Measurements from ENCODE around the gene FMN1.

The FMN1 gene

DNA sequence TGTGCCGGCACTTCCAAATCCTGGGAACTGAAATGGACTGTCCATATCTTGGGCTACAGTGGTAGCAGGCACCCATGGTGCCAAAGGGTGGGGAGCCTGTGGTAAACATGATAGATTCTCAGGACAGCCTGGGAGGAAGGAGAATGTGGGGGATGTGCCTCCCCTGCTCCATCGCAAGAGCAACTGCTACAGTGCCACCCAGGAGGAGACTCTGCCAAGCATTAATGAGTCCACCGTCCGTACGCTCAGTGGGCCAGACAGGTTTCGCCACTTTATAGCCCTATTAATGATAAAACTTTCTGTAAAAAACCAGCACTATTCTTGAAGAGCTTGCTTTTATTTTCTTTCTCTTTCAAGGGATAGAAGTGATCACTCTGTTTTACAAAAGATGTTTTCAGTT lies 75.2 kb downstream of the FMN1 start:
- no peak for DNase-seq

- DNase-seq = no peak
Observed at GRCh38 chr15:33116198-33116597, 78.3 kb downstream of the FMN1 start.

DNA sequence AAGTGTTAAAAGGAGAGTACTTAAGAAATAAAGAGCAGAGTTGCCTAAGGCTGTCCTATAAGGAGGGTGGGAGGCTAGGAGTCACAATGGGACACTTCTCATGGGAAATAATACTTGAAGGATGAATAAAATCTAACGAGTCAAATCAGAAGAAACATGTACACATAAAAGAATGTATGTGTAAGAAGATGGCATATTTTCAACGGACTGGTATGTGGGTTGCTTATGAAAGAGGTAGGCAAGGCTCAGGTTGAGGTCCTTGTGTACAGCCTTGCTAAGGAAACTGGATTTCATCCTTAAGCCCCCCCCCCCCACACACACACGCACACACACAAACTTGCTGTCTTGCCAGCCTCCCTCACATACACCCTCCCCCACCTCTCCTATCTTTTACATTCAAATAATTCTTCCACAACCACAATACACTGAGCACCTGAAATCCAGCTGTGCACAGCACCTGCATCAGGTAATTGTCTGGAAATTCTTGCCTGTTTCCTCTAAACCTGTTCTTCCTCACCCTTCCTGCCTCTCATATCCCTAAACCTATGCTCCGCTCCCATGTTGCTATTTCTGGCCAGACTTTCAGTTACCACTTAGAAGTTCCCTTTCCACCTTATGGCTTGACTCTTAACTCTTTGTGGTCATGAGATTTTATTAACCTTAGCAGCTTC lies 79.2 kb downstream of the FMN1 start:
- no peak for DNase-seq

GRCh38 chr15:33114374-33114717 lies 80.2 kb downstream of the FMN1 start:
- no peak for DNase-seq

DNA sequence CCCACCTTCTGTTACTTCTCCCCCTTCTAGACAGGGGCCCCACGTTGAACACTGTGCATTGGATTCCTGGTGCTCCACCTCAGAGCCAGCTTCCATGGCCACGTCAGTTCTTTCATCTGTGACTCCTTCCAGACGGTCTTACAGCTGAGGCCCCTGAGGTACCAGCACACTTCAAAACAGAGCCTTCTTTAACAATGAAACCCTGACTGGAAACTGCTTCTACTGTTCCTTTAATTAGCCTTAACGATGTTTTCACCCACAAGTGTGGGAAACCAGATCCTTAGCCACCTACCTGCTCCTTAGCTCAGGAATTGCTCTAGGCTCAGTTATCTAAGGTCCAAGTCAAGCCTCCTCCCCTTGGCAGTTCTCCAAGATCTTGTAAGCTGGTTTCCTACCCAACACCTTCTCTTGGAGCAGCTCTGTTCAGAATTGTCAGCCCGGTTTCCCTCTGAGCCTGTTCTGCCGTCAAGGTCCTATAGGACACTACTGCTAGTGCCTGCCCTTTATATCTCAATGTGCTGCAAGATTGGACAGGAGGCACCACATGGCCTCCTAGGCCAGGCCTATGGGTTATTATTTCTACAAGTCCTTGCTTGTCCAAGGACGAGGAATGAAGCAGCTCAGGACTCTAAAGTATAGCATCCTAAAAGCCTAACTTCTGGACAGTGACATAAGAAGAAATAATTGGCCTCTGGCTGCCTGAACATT lies 80.7 kb downstream of the FMN1 start:
- no peak for DNase-seq

GRCh38 chr15:33112541-33113105 lies 81.9 kb downstream of the FMN1 start:
- no peak for DNase-seq

- no peak for DNase-seq
Observed at GRCh38 chr15:33111041-33111451, 83.5 kb downstream of the FMN1 start.

- no peak for DNase-seq
Observed at GRCh38 chr15:33109345-33109744, 85.2 kb downstream of the FMN1 start.

DNA sequence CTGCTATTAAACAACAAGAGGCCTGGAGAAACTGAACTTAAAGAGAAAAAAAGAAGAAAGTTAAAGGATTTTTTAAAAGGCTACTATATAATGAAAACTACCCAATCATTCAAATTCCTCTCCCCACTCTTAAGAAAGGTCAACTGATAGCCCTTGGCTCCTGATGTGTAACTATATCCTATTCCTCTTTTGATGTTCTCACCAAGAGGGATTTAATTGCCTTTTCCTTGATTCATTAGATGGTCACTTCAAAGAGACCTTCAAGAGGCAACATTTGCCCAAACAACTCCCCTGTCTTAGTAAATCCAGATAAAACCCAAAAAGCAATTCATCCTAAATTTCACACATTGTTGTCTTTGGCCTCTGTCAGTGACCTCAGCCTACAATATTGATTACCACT lies 86.0 kb downstream of the FMN1 start:
- DNase-seq = no peak

DNA sequence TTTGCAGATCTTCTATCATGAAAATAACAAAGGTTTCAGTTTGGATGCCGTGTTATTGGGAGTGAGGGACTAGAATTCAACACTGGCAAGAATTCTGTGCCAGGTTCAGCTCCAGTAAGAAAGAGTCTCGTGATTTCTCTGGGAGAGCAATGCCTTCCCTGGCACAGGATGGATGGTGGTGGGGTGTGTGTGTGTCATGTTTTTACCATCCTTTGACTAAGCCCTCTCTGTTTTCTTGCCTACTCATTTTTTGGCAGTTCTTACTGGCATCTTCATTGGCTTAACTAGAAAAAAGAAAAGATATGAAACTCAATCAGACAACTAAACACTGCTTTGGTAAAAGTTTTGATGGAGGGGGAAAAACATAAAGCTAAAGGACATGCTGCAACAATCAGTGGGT lies 86.6 kb downstream of the FMN1 start:
- no peak for DNase-seq

- DNase-seq = peak in 1 of 2 donors; percentile 10
Observed at GRCh38 chr15:33104212-33104611, 90.3 kb downstream of the FMN1 start.

- DNase-seq = no peak
Observed at GRCh38 chr15:33101036-33101435, 93.5 kb downstream of the FMN1 start.

DNA sequence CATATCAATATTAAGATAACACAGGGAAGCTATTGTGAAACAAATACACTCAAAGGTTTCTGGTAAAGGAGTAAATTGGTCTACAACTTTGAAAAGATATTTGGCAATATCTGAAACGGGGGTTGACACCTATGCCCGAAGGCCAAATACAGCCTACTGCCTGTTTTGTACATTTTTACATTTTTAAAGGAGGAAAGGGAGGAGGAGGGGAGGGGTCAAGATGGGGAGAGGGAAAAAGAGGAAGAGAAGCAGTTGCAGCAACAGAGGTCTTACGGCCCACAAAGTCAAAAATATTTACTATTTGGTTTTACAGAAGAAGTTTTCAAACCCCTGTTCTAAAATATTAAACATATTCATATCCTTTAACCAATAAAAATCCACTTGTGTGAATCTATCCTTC lies 94.2 kb downstream of the FMN1 start:
- no peak for DNase-seq

DNA sequence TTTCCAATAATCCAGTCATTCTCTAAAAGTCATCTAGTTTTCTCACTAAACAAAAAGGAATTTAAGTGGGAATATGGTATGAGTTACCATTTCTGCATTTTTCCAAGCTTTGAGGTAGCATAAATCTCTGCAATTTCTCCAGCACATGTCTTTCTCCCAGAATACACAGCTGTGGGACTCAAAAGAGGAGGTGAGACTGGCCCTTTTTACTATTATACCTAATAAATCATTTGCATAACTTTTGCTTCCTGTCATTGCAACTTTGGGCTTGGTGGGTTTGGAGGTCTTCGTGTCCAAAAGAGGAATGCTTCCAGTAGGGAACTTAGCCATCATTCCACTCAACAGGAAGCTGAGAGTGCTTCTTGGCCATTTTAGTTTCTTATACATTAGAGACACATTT lies 94.8 kb downstream of the FMN1 start:
- no peak for DNase-seq

DNA sequence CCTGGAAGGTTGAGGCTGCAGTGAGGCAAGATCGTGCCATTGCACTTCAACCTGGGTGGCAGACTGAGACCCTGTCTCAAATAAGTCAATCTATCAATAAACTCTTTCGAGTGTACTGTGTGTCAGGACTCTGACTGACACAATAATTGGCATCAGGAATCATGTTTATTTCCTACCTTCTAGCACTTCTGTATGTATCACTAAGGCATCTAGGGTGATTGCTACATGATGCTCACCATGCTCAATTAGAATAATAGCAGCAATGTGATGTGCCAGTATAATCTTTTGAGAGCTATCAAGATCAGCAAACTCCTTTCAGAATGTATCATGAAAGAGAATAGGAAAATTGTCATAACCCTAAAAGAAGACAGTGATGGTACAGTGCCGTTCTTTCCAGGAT lies 95.3 kb downstream of the FMN1 start:
- DNase-seq = no peak

GRCh38 chr15:33098094-33099058 lies 96.1 kb downstream of the FMN1 start:
- no peak for DNase-seq

- DNase-seq = no peak
Observed at GRCh38 chr15:33096134-33096533, 98.4 kb downstream of the FMN1 start.

- DNase-seq = no peak
Observed at GRCh38 chr15:33095641-33096040, 98.9 kb downstream of the FMN1 start.

- DNase-seq = no peak
Observed at GRCh38 chr15:33094336-33094735, 100.2 kb downstream of the FMN1 start.

- no peak for DNase-seq
Observed at GRCh38 chr15:33093222-33093621, 101.3 kb downstream of the FMN1 start.

- DNase-seq = no peak
Observed at GRCh38 chr15:33091983-33092693, 102.4 kb downstream of the FMN1 start.

- no peak for DNase-seq
Observed at GRCh38 chr15:33089878-33090757, 104.4 kb downstream of the FMN1 start.
